Adipocyte (in vitro differentiated cells): ENCODE measurements around the gene ZSCAN1.

Experiments used
- DNase-seq: peaks from one replicate; pipeline ENCODE4 v3.0.0-alpha.2; 2015; ENCODE audit warnings: low read depth
- H3K27me3 ChIP-seq: replicated peaks from 2 replicates; pipeline ENCODE4 v1.7.0; 2013; ENCODE audit warnings: mild to moderate bottlenecking, low read length, moderate library complexity; ENCODE audit not compliant: control insufficient read depth, insufficient read depth
- H3K36me3 ChIP-seq: 2 replicates; pipeline ENCODE4 v1.7.0; 2013; ENCODE audit warnings: low read length, mild to moderate bottlenecking, moderate library complexity; ENCODE audit not compliant: control insufficient read depth, insufficient read depth, severe bottlenecking
- H3K4me1 ChIP-seq: 2 replicates; pipeline ENCODE4 v1.7.0; 2013; ENCODE audit warnings: mild to moderate bottlenecking, low read length, moderate library complexity; ENCODE audit not compliant: control insufficient read depth, insufficient read depth
- H3K4me3 ChIP-seq: 2 replicates; pipeline ENCODE4 v1.7.0; 2013; ENCODE audit warnings: mild to moderate bottlenecking, low read length, moderate library complexity
- H3K9ac ChIP-seq: 2 replicates; pipeline ENCODE4 v1.7.0; 2013; ENCODE audit warnings: mild to moderate bottlenecking, low read length, moderate library complexity
- H3K9me3 ChIP-seq: 2 replicates; pipeline ENCODE4 v1.7.0; 2013; ENCODE audit warnings: mild to moderate bottlenecking, low read length, moderate library complexity; ENCODE audit not compliant: control insufficient read depth

The ZSCAN1 gene

GRCh38 chr19:58010507-58010906, 23.3 kb upstream of the ZSCAN1 start:
- H3K4me1 ChIP-seq, result no peaks in the 10 kb centered on the region
- no peak overlapping the region for H3K4me3 ChIP-seq
- no peak overlapping the region for H3K9ac ChIP-seq
- peaks cover 38% of the 10 kb centered on the region for H3K9me3 ChIP-seq
- H3K36me3 ChIP-seq, result peaks cover 21% of the 10 kb centered on the region
- no peak for DNase-seq
- no peaks in the 10 kb centered on the region for H3K27me3 ChIP-seq

DNA sequence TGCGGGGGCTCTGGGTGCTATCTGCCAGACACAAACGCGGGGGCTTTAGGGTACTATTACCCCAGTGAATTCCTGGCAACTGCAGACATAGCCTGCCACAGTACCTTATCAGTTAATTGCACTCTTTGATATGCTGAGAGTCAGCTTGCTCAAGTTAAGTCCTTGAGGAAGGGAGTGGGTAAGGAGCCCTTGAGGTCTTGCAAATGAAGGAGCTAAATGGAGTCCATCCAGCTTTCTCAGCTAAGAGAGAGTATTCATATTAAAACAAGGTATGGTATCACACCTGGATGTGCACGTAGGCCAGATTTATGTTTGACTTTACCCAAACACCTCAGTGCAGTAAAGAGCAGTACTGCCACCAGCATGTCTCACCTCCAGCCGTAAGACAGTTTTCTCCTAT, 19.7 kb upstream of the ZSCAN1 start:
- Histone ChIP-seq H3K9me3 (peaks cover 12% of the 10 kb centered on the region), H3K4me1 (no peaks in the 10 kb centered on the region), H3K27me3 (no peaks in the 10 kb centered on the region), H3K9ac (no peak overlapping the region), H3K36me3 (no peaks in the 10 kb centered on the region), H3K4me3 (no peak overlapping the region)
- DNase-seq, result no peak

- no peaks in the 10 kb centered on the region for H3K27me3 ChIP-seq
- H3K4me1 ChIP-seq, result no peaks in the 10 kb centered on the region
- H3K4me3 ChIP-seq, result no peak overlapping the region
- no peak for DNase-seq
- no peak overlapping the region for H3K9ac ChIP-seq
- H3K36me3 ChIP-seq, result no peaks in the 10 kb centered on the region
- no peaks in the 10 kb centered on the region for H3K9me3 ChIP-seq
These were observed 13.7 kb upstream of the ZSCAN1 start for GRCh38 chr19:58020129-58020528.

DNA sequence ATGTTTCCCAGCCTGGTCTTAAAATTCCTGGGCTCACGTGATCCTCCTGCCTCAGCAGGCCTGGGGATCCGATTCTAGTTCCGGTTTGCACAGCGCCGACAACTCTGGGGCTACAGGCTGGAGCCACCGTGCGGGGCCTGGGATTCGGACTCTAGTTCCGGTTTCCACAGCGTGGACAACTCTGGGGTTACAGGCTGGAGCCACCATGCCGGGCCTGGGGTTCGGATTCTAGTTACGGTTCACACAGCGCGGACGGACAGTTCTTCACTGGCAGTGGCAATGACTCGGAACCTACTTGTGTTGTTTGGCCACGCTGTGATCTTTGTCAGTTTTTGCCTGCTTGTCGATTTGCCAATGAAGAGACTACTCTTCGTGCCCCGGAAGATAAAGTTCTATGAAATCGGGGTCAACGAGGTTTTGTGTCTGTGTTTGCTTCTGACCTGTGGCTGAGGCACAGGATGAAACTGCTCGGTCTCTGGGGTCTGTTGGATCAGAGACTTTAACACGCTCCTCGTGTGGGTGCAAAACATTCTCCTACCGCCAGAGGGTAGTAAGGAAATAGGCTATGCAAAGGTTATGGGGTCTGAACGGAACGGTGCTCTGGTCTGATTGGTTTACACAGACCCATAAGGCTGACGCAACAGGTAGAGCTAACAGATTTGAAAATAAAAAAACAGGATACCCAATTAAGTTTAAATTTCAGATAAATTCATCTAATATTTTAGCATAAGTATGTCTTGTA, 12.1 kb upstream of the ZSCAN1 start:
- no peaks in the 10 kb centered on the region for H3K36me3 ChIP-seq
- peak; percentile 45 for DNase-seq

GRCh38 chr19:58022283-58022660, 11.6 kb upstream of the ZSCAN1 start:
- H3K9ac ChIP-seq, result no peak overlapping the region
- no peak for DNase-seq
- H3K36me3 ChIP-seq, result no peaks in the 10 kb centered on the region
- no peaks in the 10 kb centered on the region for H3K9me3 ChIP-seq
- no peaks in the 10 kb centered on the region for H3K27me3 ChIP-seq
- H3K4me1 ChIP-seq, result no peaks in the 10 kb centered on the region
- H3K4me3 ChIP-seq, result no peak overlapping the region

More for the DNA sequence above, 12.1 kb upstream of the ZSCAN1 start:
- Histone ChIP-seq H3K9me3 (no peaks in the 10 kb centered on the region), H3K4me1 (no peaks in the 10 kb centered on the region), H3K4me3 (no peak overlapping the region), H3K9ac (no peak overlapping the region), H3K27me3 (no peaks in the 10 kb centered on the region)

DNA sequence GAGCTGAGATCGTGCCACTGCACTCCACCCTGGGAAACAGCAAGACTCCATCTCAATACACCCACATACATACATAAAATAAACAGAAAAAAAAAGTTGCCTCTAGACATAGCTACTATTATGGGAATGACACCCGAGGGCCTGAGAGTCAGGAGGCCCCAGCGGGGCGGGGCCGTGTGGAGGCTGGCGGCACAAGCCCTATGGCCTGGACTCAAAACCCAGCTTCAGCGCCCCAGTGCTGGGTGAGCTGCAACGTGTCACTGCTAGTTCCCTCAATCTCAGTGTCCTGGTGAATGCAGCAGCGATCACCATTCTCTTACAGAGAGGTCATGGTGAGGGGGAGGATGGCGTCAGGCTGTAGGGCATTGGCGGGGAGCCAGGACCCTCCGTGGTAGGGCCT, 9.2 kb upstream of the ZSCAN1 start:
- no peak for DNase-seq
- H3K4me1 ChIP-seq, result no peaks in the 10 kb centered on the region
- no peak overlapping the region for H3K9ac ChIP-seq
- H3K36me3 ChIP-seq, result no peaks in the 10 kb centered on the region
- H3K27me3 ChIP-seq, result no peaks in the 10 kb centered on the region
- no peak overlapping the region for H3K4me3 ChIP-seq
- peaks cover 2% of the 10 kb centered on the region for H3K9me3 ChIP-seq

DNA sequence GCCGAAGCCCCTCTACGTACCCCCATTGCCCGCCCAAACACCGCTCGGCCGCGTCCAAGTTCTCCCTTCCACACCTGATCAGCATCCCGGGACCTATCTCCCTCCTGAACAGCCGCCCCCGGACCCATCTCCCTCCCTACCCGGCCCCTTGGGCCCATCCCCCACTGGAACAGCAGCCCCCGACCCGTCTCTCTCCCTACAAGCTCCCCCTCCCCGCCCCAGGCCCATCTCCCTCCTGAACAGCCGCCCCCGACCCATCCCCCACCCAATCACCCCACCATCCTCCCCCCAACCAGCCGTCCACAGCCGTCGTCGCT, 610 bp downstream of the ZSCAN1 start:
- DNase-seq, result no peak

GRCh38 chr19:58035863-58036262, 2.0 kb downstream of the ZSCAN1 start:
- no peak overlapping the region for H3K9ac ChIP-seq

More for the DNA sequence above, 610 bp downstream of the ZSCAN1 start:
- peaks cover 7% of the 10 kb centered on the region for H3K9me3 ChIP-seq
- no peaks in the 10 kb centered on the region for H3K27me3 ChIP-seq
- H3K9ac ChIP-seq, result no peak overlapping the region
- H3K4me3 ChIP-seq, result no peak overlapping the region
- H3K4me1 ChIP-seq, result no peaks in the 10 kb centered on the region
- no peaks in the 10 kb centered on the region for H3K36me3 ChIP-seq

DNA sequence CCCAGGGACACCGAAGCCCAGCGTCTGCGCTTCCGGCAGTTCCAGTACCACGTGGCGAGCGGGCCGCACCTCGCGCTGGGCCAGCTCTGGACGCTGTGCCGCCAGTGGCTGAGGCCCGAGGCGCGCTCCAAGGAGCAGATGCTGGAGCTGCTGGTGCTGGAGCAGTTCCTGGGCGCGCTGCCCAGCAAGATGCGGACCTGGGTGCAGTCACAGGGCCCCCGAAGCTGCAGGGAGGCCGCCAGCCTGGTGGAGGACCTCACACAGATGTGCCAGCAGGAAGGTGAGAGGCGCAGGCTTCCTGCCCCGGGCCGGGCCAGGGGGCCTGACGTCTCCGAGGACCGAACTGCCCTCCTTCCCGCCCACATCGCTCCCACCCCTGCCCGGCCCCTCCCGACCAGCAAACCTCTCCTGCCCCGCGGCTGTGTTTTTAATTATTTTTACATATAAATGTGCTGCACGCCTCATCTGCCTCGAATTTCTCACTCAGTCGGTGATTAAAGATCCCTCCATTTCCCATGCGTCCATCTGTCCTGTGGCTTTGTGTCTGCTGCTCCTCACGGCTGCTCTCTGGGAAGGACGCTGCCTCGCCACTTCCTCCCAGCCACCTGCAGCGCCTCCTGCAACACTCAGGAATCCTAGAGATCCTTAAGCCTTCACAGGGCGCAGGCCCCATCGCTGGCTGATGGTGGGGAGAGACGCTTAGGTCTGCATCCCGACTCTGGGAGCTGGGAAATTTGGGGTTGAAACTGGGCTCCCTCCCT, 4.3 kb downstream of the ZSCAN1 start:
- DNase-seq, result no peak
- H3K36me3 ChIP-seq, result no peaks in the 10 kb centered on the region
- H3K9me3 ChIP-seq, result peaks cover 14% of the 10 kb centered on the region
- H3K4me1 ChIP-seq, result no peaks in the 10 kb centered on the region
- no peak overlapping the region for H3K9ac ChIP-seq
- H3K4me3 ChIP-seq, result no peak overlapping the region
- H3K27me3 ChIP-seq, result no peaks in the 10 kb centered on the region

More at GRCh38 chr19:58035863-58036262, 2.0 kb downstream of the ZSCAN1 start:
- no peak for DNase-seq
- Histone ChIP-seq H3K27me3 (no peaks in the 10 kb centered on the region), H3K9me3 (peaks cover 7% of the 10 kb centered on the region), H3K4me3 (no peak overlapping the region), H3K4me1 (no peaks in the 10 kb centered on the region), H3K36me3 (no peaks in the 10 kb centered on the region)

- peak; percentile 12 for DNase-seq
These were observed 4.9 kb downstream of the ZSCAN1 start for GRCh38 chr19:58038688-58039204.

DNA sequence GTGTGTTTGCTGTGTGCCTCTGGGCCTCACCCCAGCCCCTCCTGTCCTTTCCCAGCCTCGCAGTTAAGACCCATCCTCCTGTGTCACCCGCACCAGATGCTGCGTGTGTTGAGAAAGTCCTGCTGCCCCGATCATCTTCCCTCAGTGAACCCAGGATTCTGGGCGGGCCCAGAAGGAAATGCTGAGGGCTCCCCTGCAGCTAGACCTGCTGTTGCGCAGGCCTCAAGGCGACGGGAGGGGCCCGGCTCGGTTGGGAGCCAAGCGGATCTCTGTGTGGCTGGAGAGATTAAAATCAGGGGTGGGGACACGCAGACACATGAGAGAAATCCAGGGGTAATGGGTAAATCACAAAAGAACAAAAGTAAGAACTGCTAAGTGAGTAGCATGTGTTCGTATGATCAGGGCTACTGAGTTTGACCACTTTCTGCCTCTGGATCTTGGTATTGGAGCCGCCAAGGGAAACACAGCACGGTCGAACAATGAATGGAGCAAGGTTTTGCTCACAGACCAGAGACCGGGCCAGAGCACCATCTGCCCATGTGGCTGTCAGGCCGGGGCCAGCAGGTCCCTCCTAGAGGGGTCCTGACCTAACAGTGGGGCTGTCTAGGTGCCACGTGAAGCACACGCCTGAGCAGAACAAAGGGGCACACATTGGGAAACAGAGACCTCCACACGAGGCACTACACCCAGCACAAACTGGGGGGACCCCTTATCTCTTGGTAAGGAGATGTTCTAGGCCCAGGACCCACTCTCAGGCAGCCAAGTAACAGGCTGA, 7.1 kb downstream of the ZSCAN1 start:
- no peak for DNase-seq
- Histone ChIP-seq H3K4me3 (no peak overlapping the region), H3K36me3 (no peaks in the 10 kb centered on the region), H3K9me3 (peaks cover 25% of the 10 kb centered on the region), H3K9ac (no peak overlapping the region), H3K27me3 (no peaks in the 10 kb centered on the region), H3K4me1 (no peaks in the 10 kb centered on the region)

More at GRCh38 chr19:58038688-58039204, 4.9 kb downstream of the ZSCAN1 start:
- Histone ChIP-seq H3K36me3 (no peaks in the 10 kb centered on the region), H3K4me1 (no peaks in the 10 kb centered on the region), H3K4me3 (no peak overlapping the region), H3K27me3 (no peaks in the 10 kb centered on the region), H3K9me3 (peaks cover 16% of the 10 kb centered on the region), H3K9ac (no peak overlapping the region)
